Measurements from ENCODE around the gene GRIN2A. TPM values are rescaled to one million over a fixed set of nuclear protein-coding genes. Genes with fewer than 3 reads are reported as not detected.

Gene GRIN2A
- polyA plus RNA-seq, 1 donor from 2014 or later: 0.11 TPM

DNA sequence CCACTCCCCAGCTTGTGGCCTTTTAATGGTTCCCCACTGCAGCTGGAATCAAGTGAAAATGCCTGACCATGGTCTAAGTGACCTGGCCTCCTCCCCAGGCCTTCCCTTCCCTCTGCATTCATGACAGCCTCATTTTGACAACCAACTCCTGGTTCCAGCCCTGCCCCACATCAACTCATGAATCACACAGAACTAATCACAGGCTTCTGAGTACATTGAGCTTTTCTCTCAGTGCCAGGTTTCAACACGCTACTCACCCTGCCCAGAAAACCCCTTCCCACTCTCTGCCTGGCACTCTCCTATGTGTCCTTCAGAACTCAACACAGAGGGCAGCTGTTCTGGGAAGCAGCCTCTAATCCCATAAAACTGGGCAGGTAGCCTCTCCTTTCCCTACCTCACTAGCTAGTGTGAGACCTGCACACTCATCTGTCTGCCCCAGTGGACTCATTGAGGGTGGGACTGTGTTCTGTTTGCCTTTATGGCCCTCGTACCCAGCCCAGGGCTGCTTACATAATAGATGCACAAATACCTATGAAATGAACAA lies 313.6 kb downstream of the GRIN2A start:
- H3K79me2 ChIP-seq (replicated peaks; ENCODE audit: insufficient read depth, low read length): no peaks in the 10 kb centered on the region
- TF ChIP-seq SMC3 (conservative IDR thresholded peaks at IDR 0.05; ENCODE audit: poor library complexity) (no peak), MXI1 (conservative IDR thresholded peaks at IDR 0.05; ENCODE audit: poor library complexity, severe bottlenecking) (no peak), POLR2AphosphoS5 (IDR thresholded peaks at IDR 0.05) (no peak), CTCF (IDR thresholded peaks at IDR 0.05; ENCODE audit: poor library complexity, severe bottlenecking) (no peak), TAF1 (IDR thresholded peaks at IDR 0.05; ENCODE audit: low read depth) (no peak), RAD21 (conservative IDR thresholded peaks at IDR 0.05) (no peak), EZH2 (IDR thresholded peaks at IDR 0.05; ENCODE audit: borderline replicate concordance, insufficient read depth, low read length, poor library complexity, severe bottlenecking) (no peak), EP300 (conservative IDR thresholded peaks at IDR 0.05; ENCODE audit: poor library complexity, severe bottlenecking) (no peak)
- TF ChIP-seq, protein P1, sequence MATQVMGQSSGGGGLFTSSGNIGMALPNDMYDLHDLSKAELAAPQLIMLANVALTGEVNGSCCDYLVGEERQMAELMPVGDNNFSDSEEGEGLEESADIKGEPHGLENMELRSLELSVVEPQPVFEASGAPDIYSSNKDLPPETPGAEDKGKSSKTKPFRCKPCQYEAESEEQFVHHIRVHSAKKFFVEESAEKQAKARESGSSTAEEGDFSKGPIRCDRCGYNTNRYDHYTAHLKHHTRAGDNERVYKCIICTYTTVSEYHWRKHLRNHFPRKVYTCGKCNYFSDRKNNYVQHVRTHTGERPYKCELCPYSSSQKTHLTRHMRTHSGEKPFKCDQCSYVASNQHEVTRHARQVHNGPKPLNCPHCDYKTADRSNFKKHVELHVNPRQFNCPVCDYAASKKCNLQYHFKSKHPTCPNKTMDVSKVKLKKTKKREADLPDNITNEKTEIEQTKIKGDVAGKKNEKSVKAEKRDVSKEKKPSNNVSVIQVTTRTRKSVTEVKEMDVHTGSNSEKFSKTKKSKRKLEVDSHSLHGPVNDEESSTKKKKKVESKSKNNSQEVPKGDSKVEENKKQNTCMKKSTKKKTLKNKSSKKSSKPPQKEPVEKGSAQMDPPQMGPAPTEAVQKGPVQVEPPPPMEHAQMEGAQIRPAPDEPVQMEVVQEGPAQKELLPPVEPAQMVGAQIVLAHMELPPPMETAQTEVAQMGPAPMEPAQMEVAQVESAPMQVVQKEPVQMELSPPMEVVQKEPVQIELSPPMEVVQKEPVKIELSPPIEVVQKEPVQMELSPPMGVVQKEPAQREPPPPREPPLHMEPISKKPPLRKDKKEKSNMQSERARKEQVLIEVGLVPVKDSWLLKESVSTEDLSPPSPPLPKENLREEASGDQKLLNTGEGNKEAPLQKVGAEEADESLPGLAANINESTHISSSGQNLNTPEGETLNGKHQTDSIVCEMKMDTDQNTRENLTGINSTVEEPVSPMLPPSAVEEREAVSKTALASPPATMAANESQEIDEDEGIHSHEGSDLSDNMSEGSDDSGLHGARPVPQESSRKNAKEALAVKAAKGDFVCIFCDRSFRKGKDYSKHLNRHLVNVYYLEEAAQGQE (IDR thresholded peaks at IDR 0.05; ENCODE audit: borderline replicate concordance): no peak

DNA sequence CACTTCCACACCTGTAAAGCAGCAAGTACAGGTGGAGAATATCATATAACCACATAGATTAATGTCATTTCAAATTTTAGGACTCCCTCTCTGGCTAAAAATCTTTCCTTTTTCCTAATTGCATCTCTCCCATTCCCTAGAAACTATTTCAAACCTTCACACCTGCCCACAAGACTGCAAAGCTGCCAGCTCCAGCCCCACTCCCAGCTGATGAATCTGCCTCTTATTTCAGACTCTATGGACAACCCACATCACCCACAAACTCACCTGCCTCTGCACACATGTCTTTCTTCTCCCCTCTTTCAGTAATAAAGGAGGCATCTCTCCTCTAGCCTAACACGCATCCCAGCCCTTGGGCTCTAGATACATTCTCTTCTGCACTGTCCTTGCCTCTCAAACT lies 315.1 kb downstream of the GRIN2A start:
- H3F3A ChIP-seq (ENCODE audit: insufficient read depth, low read length, poor library complexity, severe bottlenecking): no peaks in the 10 kb centered on the region
- H3K9me3 ChIP-seq (ENCODE audit: low read length): no peaks in the 10 kb centered on the region
- H3K36me3 ChIP-seq (ENCODE audit: insufficient read depth, low read length): no peaks in the 10 kb centered on the region
- H3K4me3 ChIP-seq (ENCODE audit: low read length): no peak overlapping the region
- H3K79me2 ChIP-seq (replicated peaks; ENCODE audit: insufficient read depth, low read length): no peaks in the 10 kb centered on the region
- H2AFZ ChIP-seq (ENCODE audit: low read depth, low read length): no peak overlapping the region
- no peak overlapping the region for H3K9ac ChIP-seq (ENCODE audit: low read length)
- no peaks in the 10 kb centered on the region for H4K20me1 ChIP-seq (ENCODE audit: insufficient read depth)
- no peak overlapping the region for H3K4me2 ChIP-seq (ENCODE audit: low read length)
- no peaks in the 10 kb centered on the region for H3K27me3 ChIP-seq (ENCODE audit: insufficient read depth, low read depth, low read length)
- no peaks in the 10 kb centered on the region for H3K9me2 ChIP-seq (ENCODE audit: insufficient read depth, low read length)
- no peak for TF ChIP-seq POLR2AphosphoS5 (IDR thresholded peaks at IDR 0.05)
- TF ChIP-seq EZH2 (IDR thresholded peaks at IDR 0.05; ENCODE audit: borderline replicate concordance, insufficient read depth, low read length, poor library complexity, severe bottlenecking): no peak
- TF ChIP-seq, protein P1 (IDR thresholded peaks at IDR 0.05; ENCODE audit: borderline replicate concordance): no peak
- no peak for TF ChIP-seq TAF1 (IDR thresholded peaks at IDR 0.05; ENCODE audit: low read depth)
- TF ChIP-seq RAD21 (conservative IDR thresholded peaks at IDR 0.05): no peak
- no peak for TF ChIP-seq MXI1 (conservative IDR thresholded peaks at IDR 0.05; ENCODE audit: poor library complexity, severe bottlenecking)
- TF ChIP-seq CTCF (IDR thresholded peaks at IDR 0.05; ENCODE audit: poor library complexity, severe bottlenecking): no peak
- TF ChIP-seq SMC3 (conservative IDR thresholded peaks at IDR 0.05; ENCODE audit: poor library complexity): no peak
- no peak for TF ChIP-seq EP300 (conservative IDR thresholded peaks at IDR 0.05; ENCODE audit: poor library complexity, severe bottlenecking)
- no peak overlapping the region for H3K27ac ChIP-seq (ENCODE audit: low read length)

More for the DNA sequence above, 313.6 kb downstream of the GRIN2A start:
- Histone ChIP-seq H2AFZ (ENCODE audit: low read depth, low read length) (no peak overlapping the region), H3F3A (ENCODE audit: insufficient read depth, low read length, poor library complexity, severe bottlenecking) (no peaks in the 10 kb centered on the region), H3K36me3 (ENCODE audit: insufficient read depth, low read length) (no peaks in the 10 kb centered on the region), H3K9me3 (ENCODE audit: low read length) (no peaks in the 10 kb centered on the region), H3K27ac (ENCODE audit: low read length) (no peak overlapping the region), H3K9me2 (ENCODE audit: insufficient read depth, low read length) (no peaks in the 10 kb centered on the region), H3K27me3 (ENCODE audit: insufficient read depth, low read depth, low read length) (no peaks in the 10 kb centered on the region), H3K4me2 (ENCODE audit: low read length) (no peak overlapping the region), H4K20me1 (ENCODE audit: insufficient read depth) (no peaks in the 10 kb centered on the region), H3K4me3 (ENCODE audit: low read length) (no peak overlapping the region), H3K9ac (ENCODE audit: low read length) (no peak overlapping the region)
